ENCODE data around the gene SFMBT2.

DNA sequence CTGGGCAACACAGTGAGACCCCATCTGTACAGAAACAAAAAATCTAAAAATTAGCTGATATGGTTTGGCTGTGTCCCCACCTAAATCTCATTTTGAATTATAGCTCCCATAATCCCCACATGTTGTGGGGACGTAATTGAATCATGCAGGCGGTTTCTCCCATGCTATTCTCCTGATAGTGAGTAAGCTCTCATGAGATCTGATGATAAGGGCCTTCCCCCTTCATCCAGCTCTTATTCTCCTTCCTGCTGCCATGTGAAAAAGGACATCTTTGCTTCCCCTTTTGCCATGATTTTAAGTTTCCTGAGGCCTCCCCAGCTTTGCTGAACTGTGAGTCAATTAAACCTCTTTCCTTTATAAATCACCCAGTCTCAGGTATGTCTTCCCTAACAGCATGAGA lies 136.5 kb downstream of the SFMBT2 start:
- TF ChIP-seq, protein P1, sequence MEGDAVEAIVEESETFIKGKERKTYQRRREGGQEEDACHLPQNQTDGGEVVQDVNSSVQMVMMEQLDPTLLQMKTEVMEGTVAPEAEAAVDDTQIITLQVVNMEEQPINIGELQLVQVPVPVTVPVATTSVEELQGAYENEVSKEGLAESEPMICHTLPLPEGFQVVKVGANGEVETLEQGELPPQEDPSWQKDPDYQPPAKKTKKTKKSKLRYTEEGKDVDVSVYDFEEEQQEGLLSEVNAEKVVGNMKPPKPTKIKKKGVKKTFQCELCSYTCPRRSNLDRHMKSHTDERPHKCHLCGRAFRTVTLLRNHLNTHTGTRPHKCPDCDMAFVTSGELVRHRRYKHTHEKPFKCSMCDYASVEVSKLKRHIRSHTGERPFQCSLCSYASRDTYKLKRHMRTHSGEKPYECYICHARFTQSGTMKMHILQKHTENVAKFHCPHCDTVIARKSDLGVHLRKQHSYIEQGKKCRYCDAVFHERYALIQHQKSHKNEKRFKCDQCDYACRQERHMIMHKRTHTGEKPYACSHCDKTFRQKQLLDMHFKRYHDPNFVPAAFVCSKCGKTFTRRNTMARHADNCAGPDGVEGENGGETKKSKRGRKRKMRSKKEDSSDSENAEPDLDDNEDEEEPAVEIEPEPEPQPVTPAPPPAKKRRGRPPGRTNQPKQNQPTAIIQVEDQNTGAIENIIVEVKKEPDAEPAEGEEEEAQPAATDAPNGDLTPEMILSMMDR (IDR thresholded peaks at IDR 0.05), result no peak
- TF ChIP-seq POLR2AphosphoS5 (IDR thresholded peaks at IDR 0.05), result no peak

Measured in prostate gland (tissue), 2 donors.